Choroid plexus epithelial cell (primary cell): ENCODE data around the gene SLC44A4.
A peak's percentile ranks its signal among the peaks of the same experiment; 100 is the strongest.

Source experiments
- DNase-seq: peaks from one replicate; pipeline ENCODE4 v3.0.0-alpha.2; 2010; ENCODE audit warnings: low read depth
- H3K4me3 ChIP-seq: 2 replicates; pipeline ENCODE4 v1.5.1; 2011; ENCODE audit warnings: low read depth, mild to moderate bottlenecking, control low read depth, low read length, moderate library complexity
- CTCF ChIP-seq: conservative IDR thresholded peaks from 2 replicates; pipeline ENCODE4 v1.5.1; 2011; ENCODE audit warnings: low read depth, mild to moderate bottlenecking, control low read depth, inconsistent platforms, low read length, moderate library complexity

Gene SLC44A4

GRCh38 chr6:31884528-31885035, 5.8 kb upstream of the SLC44A4 start:
- no peak for DNase-seq

GRCh38 chr6:31883676-31884075, 4.9 kb upstream of the SLC44A4 start:
- H3K4me3 ChIP-seq: no peak overlapping the region
- DNase-seq: no peak
- TF ChIP-seq CTCF: no peak

More at GRCh38 chr6:31884528-31885035, 5.8 kb upstream of the SLC44A4 start:
- no peak for TF ChIP-seq CTCF
- H3K4me3 ChIP-seq: no peak overlapping the region

GRCh38 chr6:31882344-31882743, 3.5 kb upstream of the SLC44A4 start:
- no peak overlapping the region for H3K4me3 ChIP-seq
- TF ChIP-seq CTCF: no peak
- peak; percentile 53 for DNase-seq

GRCh38 chr6:31881136-31881859, 2.5 kb upstream of the SLC44A4 start:
- no peak for TF ChIP-seq CTCF
- H3K4me3 ChIP-seq: no peak overlapping the region

GRCh38 chr6:31880616-31881015, 1.8 kb upstream of the SLC44A4 start:
- no peak for TF ChIP-seq CTCF
- no peak overlapping the region for H3K4me3 ChIP-seq
- DNase-seq: no peak

More at GRCh38 chr6:31881136-31881859, 2.5 kb upstream of the SLC44A4 start:
- DNase-seq: no peak

GRCh38 chr6:31879901-31880300, 1.1 kb upstream of the SLC44A4 start:
- no peak for TF ChIP-seq CTCF
- DNase-seq: no peak
- H3K4me3 ChIP-seq: no peak overlapping the region

GRCh38 chr6:31879143-31879542, 346 bp upstream of the SLC44A4 start:
- no peak for TF ChIP-seq CTCF
- no peak overlapping the region for H3K4me3 ChIP-seq
- no peak for DNase-seq
